HG03175 (cell line): ENCODE results near the gene CPNE5.
A peak's percentile ranks its signal among the peaks of the same experiment; 100 is the strongest.

Source experiments
- ATAC-seq: cut with Tn5 transposase; IDR thresholded peaks from one replicate; pipeline ENCODE4 v1.9.1; 2021; ENCODE audit warnings: mild to moderate bottlenecking, moderate library complexity; ENCODE audit not compliant: unreplicated experiment

Gene CPNE5

GRCh38 chr6:36769183-36769675 lies 70.0 kb downstream of the CPNE5 start:
- no peak for ATAC-seq

GRCh38 chr6:36766399-36766945 lies 72.8 kb downstream of the CPNE5 start:
- ATAC-seq = no peak

- peak; percentile 63 for ATAC-seq
Observed at GRCh38 chr6:36765594-36766398, 73.4 kb downstream of the CPNE5 start.

GRCh38 chr6:36765190-36765589 lies 74.1 kb downstream of the CPNE5 start:
- ATAC-seq = no peak

- ATAC-seq = no peak
Observed at GRCh38 chr6:36762123-36762522, 77.1 kb downstream of the CPNE5 start.

GRCh38 chr6:36760685-36761435 lies 78.4 kb downstream of the CPNE5 start:
- no peak for ATAC-seq

- ATAC-seq = no peak
Observed at GRCh38 chr6:36759148-36759759, 80.0 kb downstream of the CPNE5 start.

GRCh38 chr6:36758516-36759147 lies 80.6 kb downstream of the CPNE5 start:
- no peak for ATAC-seq

GRCh38 chr6:36757943-36758508 lies 81.2 kb downstream of the CPNE5 start:
- no peak for ATAC-seq

- ATAC-seq = no peak
Observed at GRCh38 chr6:36757206-36757605, 82.0 kb downstream of the CPNE5 start.

GRCh38 chr6:36756786-36757185 lies 82.5 kb downstream of the CPNE5 start:
- ATAC-seq = no peak

GRCh38 chr6:36755435-36756348 lies 83.6 kb downstream of the CPNE5 start:
- peak; percentile 30 for ATAC-seq

- no peak for ATAC-seq
Observed at GRCh38 chr6:36754582-36755434, 84.4 kb downstream of the CPNE5 start.

GRCh38 chr6:36753671-36754405 lies 85.4 kb downstream of the CPNE5 start:
- ATAC-seq = no peak

GRCh38 chr6:36752886-36753506 lies 86.2 kb downstream of the CPNE5 start:
- ATAC-seq = peak; percentile 63

- ATAC-seq = no peak
Observed at GRCh38 chr6:36752187-36752885, 86.9 kb downstream of the CPNE5 start.

GRCh38 chr6:36751833-36752186 lies 87.4 kb downstream of the CPNE5 start:
- ATAC-seq = no peak
